Measurements from ENCODE around the gene ZBED6.

The ZBED6 gene

GRCh38 chr1:203794764-203795440, 521 bp upstream of the ZBED6 start:
- Histone ChIP-seq H3K36me3 (ENCODE audit: insufficient read depth, low read length) (peaks cover 33% of the 10 kb centered on the region), H3K9ac (ENCODE audit: insufficient read length) (peak overlapping the region; percentile 93), H3K27ac (peak overlapping the region; percentile 96), H3K4me3 (peak overlapping the region; percentile 83), H3K9me3 (ENCODE audit: low read depth, low read length) (no peaks in the 10 kb centered on the region)
- DNase-seq (ENCODE audit: low read depth, low spot score): no peak
- TF ChIP-seq FOXP2 (optimal IDR thresholded peaks at IDR 0.05; ENCODE audit: control extremely low read depth, extremely low read length, insufficient read depth): no peak
- TF ChIP-seq POLR2AphosphoS5 (IDR thresholded peaks at IDR 0.05; ENCODE audit: borderline replicate concordance, low read depth, low read length): no peak
- TF ChIP-seq EZH2 (IDR thresholded peaks at IDR 0.05): no peak

GRCh38 chr1:203796236-203796605, 798 bp downstream of the ZBED6 start:
- TF ChIP-seq POLR2AphosphoS5 (IDR thresholded peaks at IDR 0.05; ENCODE audit: borderline replicate concordance, low read depth, low read length) (no peak), EZH2 (IDR thresholded peaks at IDR 0.05) (no peak), FOXP2 (optimal IDR thresholded peaks at IDR 0.05; ENCODE audit: control extremely low read depth, extremely low read length, insufficient read depth) (no peak)
- H3K36me3 ChIP-seq (ENCODE audit: insufficient read depth, low read length): peaks cover 39% of the 10 kb centered on the region
- no peak for DNase-seq (ENCODE audit: low read depth, low spot score)
- H3K27ac ChIP-seq: peak overlapping the region; percentile 96
- no peaks in the 10 kb centered on the region for H3K9me3 ChIP-seq (ENCODE audit: low read depth, low read length)
- peak overlapping the region; percentile 93 for H3K9ac ChIP-seq (ENCODE audit: insufficient read length)
- peak overlapping the region; percentile 83 for H3K4me3 ChIP-seq

DNA sequence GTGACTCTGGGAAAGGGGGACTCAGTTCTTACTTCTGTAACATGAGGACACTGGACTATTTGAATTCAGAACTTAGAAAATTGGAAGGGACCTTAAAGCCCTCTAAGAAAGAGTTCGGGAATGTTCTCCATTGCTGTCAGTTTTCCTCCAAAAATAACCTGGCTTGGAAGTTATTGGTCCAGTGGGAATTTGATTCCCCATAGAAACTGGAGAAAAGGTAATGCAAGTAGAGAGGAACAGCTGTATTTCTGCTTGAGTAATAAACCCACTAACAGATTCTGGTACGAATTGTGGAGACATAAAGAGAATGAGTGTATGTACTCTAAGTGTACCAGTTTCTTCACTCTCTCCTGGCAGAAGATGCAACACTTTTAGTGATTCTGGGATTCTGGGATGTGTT, 1.8 kb downstream of the ZBED6 start:
- TF ChIP-seq FOXP2 (optimal IDR thresholded peaks at IDR 0.05; ENCODE audit: control extremely low read depth, extremely low read length, insufficient read depth): no peak
- no peak for TF ChIP-seq POLR2AphosphoS5 (IDR thresholded peaks at IDR 0.05; ENCODE audit: borderline replicate concordance, low read depth, low read length)
- no peak for TF ChIP-seq EZH2 (IDR thresholded peaks at IDR 0.05)
- H3K9me3 ChIP-seq (ENCODE audit: low read depth, low read length): no peaks in the 10 kb centered on the region
- peak overlapping the region; percentile 83 for H3K4me3 ChIP-seq
- H3K27ac ChIP-seq: no peak overlapping the region
- peaks cover 48% of the 10 kb centered on the region for H3K36me3 ChIP-seq (ENCODE audit: insufficient read depth, low read length)
- DNase-seq (ENCODE audit: low read depth, low spot score): no peak
- no peak overlapping the region for H3K9ac ChIP-seq (ENCODE audit: insufficient read length)

- DNase-seq (ENCODE audit: low read depth, low spot score): no peak
- Histone ChIP-seq H3K9ac (ENCODE audit: insufficient read length) (no peak overlapping the region), H3K27ac (no peak overlapping the region), H3K9me3 (ENCODE audit: low read depth, low read length) (no peaks in the 10 kb centered on the region), H3K4me3 (no peak overlapping the region), H3K36me3 (ENCODE audit: insufficient read depth, low read length) (peaks cover 52% of the 10 kb centered on the region)
- TF ChIP-seq EZH2 (IDR thresholded peaks at IDR 0.05): no peak
- TF ChIP-seq FOXP2 (optimal IDR thresholded peaks at IDR 0.05; ENCODE audit: control extremely low read depth, extremely low read length, insufficient read depth): no peak
- no peak for TF ChIP-seq POLR2AphosphoS5 (IDR thresholded peaks at IDR 0.05; ENCODE audit: borderline replicate concordance, low read depth, low read length)
These were observed 2.7 kb downstream of the ZBED6 start for GRCh38 chr1:203797948-203798655.

DNA sequence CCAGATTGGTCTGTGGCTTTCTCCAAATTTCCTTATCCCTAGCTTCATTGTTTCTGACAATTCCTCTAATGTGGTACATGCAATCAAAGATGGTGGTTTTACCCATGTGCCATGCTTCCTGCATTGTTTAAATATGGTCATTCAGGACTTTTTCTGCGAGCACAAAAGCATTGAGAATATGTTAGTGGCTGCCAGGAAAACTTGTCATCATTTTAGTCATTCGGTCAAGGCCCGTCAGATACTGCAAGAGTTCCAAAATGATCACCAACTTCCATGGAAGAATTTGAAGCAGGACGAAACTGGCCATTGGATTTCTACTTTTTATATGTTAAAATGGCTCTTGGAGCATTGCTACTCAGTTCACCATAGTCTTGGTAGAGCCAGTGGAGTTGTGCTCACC, 3.7 kb downstream of the ZBED6 start:
- peaks cover 62% of the 10 kb centered on the region for H3K36me3 ChIP-seq (ENCODE audit: insufficient read depth, low read length)
- TF ChIP-seq POLR2AphosphoS5 (IDR thresholded peaks at IDR 0.05; ENCODE audit: borderline replicate concordance, low read depth, low read length): no peak
- TF ChIP-seq EZH2 (IDR thresholded peaks at IDR 0.05): no peak
- no peak for TF ChIP-seq FOXP2 (optimal IDR thresholded peaks at IDR 0.05; ENCODE audit: control extremely low read depth, extremely low read length, insufficient read depth)
- H3K4me3 ChIP-seq: no peak overlapping the region
- no peaks in the 10 kb centered on the region for H3K9me3 ChIP-seq (ENCODE audit: low read depth, low read length)
- no peak overlapping the region for H3K27ac ChIP-seq
- no peak overlapping the region for H3K9ac ChIP-seq (ENCODE audit: insufficient read length)
- DNase-seq (ENCODE audit: low read depth, low spot score): no peak

- no peak overlapping the region for H3K9ac ChIP-seq (ENCODE audit: insufficient read length)
- peak overlapping the region; percentile 33 for H3K27ac ChIP-seq
- H3K4me3 ChIP-seq: peak overlapping the region; percentile 28
- no peaks in the 10 kb centered on the region for H3K9me3 ChIP-seq (ENCODE audit: low read depth, low read length)
- H3K36me3 ChIP-seq (ENCODE audit: insufficient read depth, low read length): peaks cover 68% of the 10 kb centered on the region
- no peak for DNase-seq (ENCODE audit: low read depth, low spot score)
- TF ChIP-seq POLR2AphosphoS5 (IDR thresholded peaks at IDR 0.05; ENCODE audit: borderline replicate concordance, low read depth, low read length) (no peak), FOXP2 (optimal IDR thresholded peaks at IDR 0.05; ENCODE audit: control extremely low read depth, extremely low read length, insufficient read depth) (no peak), EZH2 (IDR thresholded peaks at IDR 0.05) (no peak)
These were observed 4.5 kb downstream of the ZBED6 start for GRCh38 chr1:203799971-203800370.

GRCh38 chr1:203805689-203806088, 10.3 kb downstream of the ZBED6 start:
- no peak for DNase-seq (ENCODE audit: low read depth, low spot score)
- Histone ChIP-seq H3K9ac (ENCODE audit: insufficient read length) (no peak overlapping the region), H3K9me3 (ENCODE audit: low read depth, low read length) (no peaks in the 10 kb centered on the region), H3K27ac (no peak overlapping the region), H3K36me3 (ENCODE audit: insufficient read depth, low read length) (peaks cover 69% of the 10 kb centered on the region), H3K4me3 (no peak overlapping the region)
- TF ChIP-seq EZH2 (IDR thresholded peaks at IDR 0.05) (no peak), POLR2AphosphoS5 (IDR thresholded peaks at IDR 0.05; ENCODE audit: borderline replicate concordance, low read depth, low read length) (no peak), FOXP2 (optimal IDR thresholded peaks at IDR 0.05; ENCODE audit: control extremely low read depth, extremely low read length, insufficient read depth) (no peak)

DNA sequence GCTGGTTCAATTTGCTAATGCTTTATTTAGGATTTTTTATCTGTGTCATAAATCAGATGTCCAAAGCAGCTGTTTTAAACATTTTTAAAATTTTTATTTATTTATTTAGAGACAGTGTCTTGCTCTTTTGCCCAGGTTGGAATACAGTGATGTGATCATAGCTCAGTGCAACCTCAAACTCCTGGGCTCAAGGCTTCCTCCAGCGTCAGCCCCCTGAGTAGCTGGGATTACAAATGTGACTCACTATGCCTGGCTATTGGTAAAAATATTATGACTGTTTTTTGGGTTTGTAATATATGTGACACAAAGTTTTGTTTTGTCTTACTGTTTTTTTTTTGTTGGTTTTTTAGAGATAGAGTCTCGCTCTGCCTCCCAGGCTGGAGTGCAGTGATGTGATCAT, 11.8 kb downstream of the ZBED6 start:
- no peak for DNase-seq (ENCODE audit: low read depth, low spot score)
- H3K4me3 ChIP-seq: no peak overlapping the region
- no peaks in the 10 kb centered on the region for H3K9me3 ChIP-seq (ENCODE audit: low read depth, low read length)
- TF ChIP-seq POLR2AphosphoS5 (IDR thresholded peaks at IDR 0.05; ENCODE audit: borderline replicate concordance, low read depth, low read length) (no peak), FOXP2 (optimal IDR thresholded peaks at IDR 0.05; ENCODE audit: control extremely low read depth, extremely low read length, insufficient read depth) (no peak), EZH2 (IDR thresholded peaks at IDR 0.05) (no peak)
- H3K36me3 ChIP-seq (ENCODE audit: insufficient read depth, low read length): peaks cover 64% of the 10 kb centered on the region
- H3K27ac ChIP-seq: no peak overlapping the region
- H3K9ac ChIP-seq (ENCODE audit: insufficient read length): no peak overlapping the region

All from SK-N-MC (cell line).